B cell (primary cell): Measurements from ENCODE around the gene TMEM156. TPM values are rescaled to one million over a fixed set of nuclear protein-coding genes. Genes with fewer than 3 reads are reported as not detected.

Experiments used
- ATAC-seq: fragments of 200-7000 bp; cut with Tn5 transposase; one replicate; pipeline ENCODE4 v1.10.0; 2021; ENCODE audit warnings: low read depth, mild to moderate bottlenecking, moderate number of reproducible peaks, moderate library complexity
- CTCF ChIA-PET: fragments of 350-600 bp; sonication (Branson Sonifier 250); formaldehyde crosslinking; loops from one replicate; lab custom pipeline; 2021; ENCODE audit warnings: antibody characterized with exemption, inconsistent platforms; lab: Charles Lee
- POLR2A ChIA-PET: fragments of 350-600 bp; sonication (Branson Sonifier 250); formaldehyde crosslinking; loops from one replicate; lab custom pipeline; 2021; ENCODE audit warnings: antibody characterized with exemption; lab: Charles Lee
- DNase-seq: peaks from one replicate; pipeline ENCODE4 v3.0.0; 2013
- H2AFZ ChIP-seq: 2 replicates; pipeline ENCODE4 v1.6.1; 2012; ENCODE audit warnings: mild to moderate bottlenecking, low read depth, low read length; ENCODE audit not compliant: insufficient read depth, poor library complexity, severe bottlenecking
- H3K27ac ChIP-seq, 2 donors: 1 replicate in 1 of 2; 2 replicates in 1 of 2; pipeline ENCODE4 v1.5.1; 2012 to 2013; ENCODE audit warnings: low read length in 2 of 2, mild to moderate bottlenecking in 2 of 2, moderate library complexity in 1 of 2
- H3K27me3 ChIP-seq, 4 experiments: fragments of 200-600 bp in 1 of 4; sonication (generic) in 1 of 4; replicated peaks in 1 of 4; 1 replicate in 2 of 4; 2 replicates in 2 of 4; pipeline versions ENCODE4 v1.6.1 to v1.7.0; 2013 to 2016; ENCODE audit warnings: low read length in 3 of 4, mild to moderate bottlenecking in 2 of 4, mixed read lengths in 1 of 4, moderate library complexity in 1 of 4; ENCODE audit not compliant: insufficient read depth in 4 of 4, control insufficient read depth in 3 of 4; ENCODE audit errors: control extremely low read depth in 1 of 4
- H3K36me3 ChIP-seq, 2 experiments: replicated peaks in 1 of 2; 1 replicate in 1 of 2; 2 replicates in 1 of 2; pipeline versions ENCODE4 v1.6.1 to v1.7.1; 2013; ENCODE audit warnings: low read length in 1 of 2; ENCODE audit not compliant: insufficient read depth in 2 of 2, control insufficient read depth in 1 of 2; ENCODE audit errors: control extremely low read depth in 1 of 2, extremely low read depth in 1 of 2
- H3K4me1 ChIP-seq, 2 donors: fragments of 200-600 bp in 1 of 2; sonication (generic) in 1 of 2; 1 replicate in 1 of 2; 2 replicates in 1 of 2; pipeline versions ENCODE4 v1.5.1 to v1.6.1; 2013 to 2017; ENCODE audit warnings: low read length in 2 of 2; ENCODE audit not compliant: control insufficient read depth in 2 of 2, insufficient read depth in 2 of 2
- H3K4me2 ChIP-seq: replicated peaks from 2 replicates; pipeline ENCODE3; 2012; ENCODE audit warnings: mild to moderate bottlenecking, low read depth, low read length; ENCODE audit not compliant: poor library complexity, severe bottlenecking
- H3K4me3 ChIP-seq, 5 experiments: fragments of 200-600 bp in 1 of 5; sonication (generic) in 1 of 5; 1 replicate in 3 of 5; 2 replicates in 2 of 5; pipeline versions ENCODE4 v1.5.1 to v1.7.0; 2011 to 2016; ENCODE audit warnings: low read length in 4 of 5, mild to moderate bottlenecking in 4 of 5, low read depth in 2 of 5, control low read depth in 1 of 5, moderate library complexity in 1 of 5; ENCODE audit not compliant: insufficient read depth in 1 of 5; ENCODE audit errors: control extremely low read depth in 1 of 5, extremely low read depth in 1 of 5
- H3K79me2 ChIP-seq: fragments of 200-600 bp; sonication (generic); one replicate; pipeline ENCODE4 v1.6.0; 2016; ENCODE audit warnings: low read length; ENCODE audit not compliant: control insufficient read depth, insufficient read depth
- H3K9ac ChIP-seq: fragments of 200-600 bp; sonication (generic); 2 replicates; pipeline ENCODE4 v1.6.1; 2017; ENCODE audit warnings: mild to moderate bottlenecking, low read length, moderate library complexity
- H3K9me3 ChIP-seq, 3 donors: one replicate each; pipeline versions ENCODE4 v1.6.1 to v1.7.1; 2013; ENCODE audit warnings: low read length in 2 of 3; ENCODE audit not compliant: control insufficient read depth in 2 of 3, insufficient read depth in 1 of 3; ENCODE audit errors: control extremely low read depth in 1 of 3
- H4K20me1 ChIP-seq: 2 replicates; pipeline ENCODE4 v1.6.0; 2012; ENCODE audit warnings: mild to moderate bottlenecking, low read length; ENCODE audit not compliant: insufficient read depth, control insufficient read depth, poor library complexity, severe bottlenecking
- H3K27ac Mint-ChIP-seq: one replicate; pipeline ENCODE4 v1.8.0; 2021; ENCODE audit warnings: mixed read lengths
- H3K27me3 Mint-ChIP-seq: one replicate; pipeline ENCODE4 v1.8.0; 2021; ENCODE audit warnings: mixed read lengths
- H3K4me1 Mint-ChIP-seq: one replicate; pipeline ENCODE4 v1.8.0; 2021; ENCODE audit warnings: mixed read lengths
- H3K4me3 Mint-ChIP-seq: one replicate; pipeline ENCODE4 v1.8.0; 2021; ENCODE audit warnings: mixed read lengths
- H3K9me3 Mint-ChIP-seq: one replicate; pipeline ENCODE4 v1.8.0; 2022; ENCODE audit warnings: mixed read lengths; ENCODE audit not compliant: insufficient read depth
- CTCF ChIP-seq: fragments of 200-600 bp; IDR thresholded peaks from one replicate; pipeline ENCODE4 v1.8.0; 2022; ENCODE audit warnings: antibody characterized with exemption, mild to moderate bottlenecking
- EZH2 ChIP-seq: IDR thresholded peaks from 2 replicates; pipeline ENCODE4 v1.6.1; 2012; ENCODE audit warnings: borderline replicate concordance, low read depth, mild to moderate bottlenecking, moderate library complexity, low read length; ENCODE audit not compliant: insufficient read depth, poor library complexity, severe bottlenecking
- WGBS: methylation state at CpG from one replicate; pipeline ENCODE4 v1.1.5; 2013; ENCODE audit warnings: missing lambda C conversion rate; ENCODE audit not compliant: insufficient coverage; 5-methylcytosine and 5-hydroxymethylcytosine counted together
- intact Hi-C: fragments of 100-400 bp; cut with micrococcal nuclease; formaldehyde crosslinking; loops from one replicate; pipeline ENCODE4 v1.10.0; 2022
- polyA plus RNA-seq: library from polyadenylated mRNA; depleted of rRNA; stranded (reverse); fragments of >200 nt; gene quantifications from 2 replicates; pipeline ENCODE4 v1.2.3, GENCODE V29; 2012
- total RNA-seq, 2 donors: library from RNA; stranded (reverse); fragments of 120-200 nt in 1 of 2; gene quantifications; 1 replicate in 1 of 2; 2 replicates in 1 of 2; pipeline versions ENCODE4 v1.2.3 to v1.2.4, GENCODE V29; 2013 to 2022

The TMEM156 gene
- total and polyA plus RNA-seq, 2 donors (not counting 1 experiment from before 2014, with no cell fraction given) = 58.4 to 59.9 TPM

- POLR2A ChIA-PET = no interaction called here
Observed at GRCh38 chr4:38951598-38951997, 80.6 kb downstream of the TMEM156 start.

GRCh38 chr4:38950734-38951133, 81.5 kb downstream of the TMEM156 start:
- Histone ChIP-seq H3K9ac (no peak overlapping the region), H3K9me3 (no peaks in the 10 kb centered on the region), H4K20me1 (no peaks in the 10 kb centered on the region), H3K79me2 (no peaks in the 10 kb centered on the region), H3K4me1 (peaks cover 2 to 5% of the 10 kb centered on the region in 2 donors), H3K27ac (no peak overlapping the region), H3K4me2 (no peak overlapping the region), H3K36me3 (no peaks in the 10 kb centered on the region), H2AFZ (no peak overlapping the region), H3K4me3 (no peak overlapping the region), H3K27me3 (no peaks in the 10 kb centered on the region)
- intact Hi-C loops = no loop called here
- Mint-ChIP-seq H3K27ac (no peak overlapping the region), H3K9me3 (no peaks in the 10 kb centered on the region), H3K4me1 (peaks cover 9% of the 10 kb centered on the region), H3K4me3 (no peak overlapping the region), H3K27me3 (no peaks in the 10 kb centered on the region)
- TF ChIP-seq EZH2 = no peak
- no peak for TF ChIP-seq CTCF
- ChIA-PET POLR2A (no interaction called here), CTCF (interaction anchor here (0.9 kb wide), 1 partner anchor 184 kb away, joined by 3 read pairs; no protein-coding TSS in a partner anchor)
- ATAC-seq (no peak), DNase-seq (no peak)
- WGBS = 94% methylated on average over 2 of the region's 6 CpGs

More at GRCh38 chr4:38951598-38951997, 80.6 kb downstream of the TMEM156 start:
- no peak overlapping the region for H3K4me2 ChIP-seq
- Mint-ChIP-seq H3K4me1 (peaks cover 9% of the 10 kb centered on the region), H3K27ac (no peak overlapping the region), H3K27me3 (no peaks in the 10 kb centered on the region), H3K9me3 (no peaks in the 10 kb centered on the region), H3K4me3 (no peak overlapping the region)
- no CpG with 5 or more reads among the region's 2 CpGs for WGBS
- intact Hi-C loops = no loop called here
- TF ChIP-seq CTCF (no peak), EZH2 (no peak)
- H4K20me1 ChIP-seq = no peaks in the 10 kb centered on the region
- DNase-seq = no peak
- no peak for ATAC-seq
- H3K27me3 ChIP-seq = no peaks in the 10 kb centered on the region
- peaks cover 2 to 5% of the 10 kb centered on the region in 2 donors for H3K4me1 ChIP-seq
- no peaks in the 10 kb centered on the region for H3K9me3 ChIP-seq
- no peak overlapping the region for H3K4me3 ChIP-seq
- no peak overlapping the region for H3K9ac ChIP-seq
- no peaks in the 10 kb centered on the region for H3K79me2 ChIP-seq
- CTCF ChIA-PET = no interaction called here
- H2AFZ ChIP-seq = no peak overlapping the region
- no peaks in the 10 kb centered on the region for H3K36me3 ChIP-seq
- no peak overlapping the region for H3K27ac ChIP-seq
